OCI-LY1 (cell line): ENCODE results near the gene MUC3A.
A peak's percentile ranks its signal among the peaks of the same experiment; 100 is the strongest.

Experiments
- H2AFZ ChIP-seq: fragments of 200-600 bp; sonication (generic), shearing (Covaris generic); 2 replicates; pipeline ENCODE4 v1.6.0; 2014; ENCODE audit warnings: antibody characterized with exemption, mild to moderate bottlenecking, low read length
- H3F3A ChIP-seq: fragments of 200-600 bp; sonication (generic), shearing (Covaris generic); 2 replicates; pipeline ENCODE4 v1.6.0; 2014; ENCODE audit warnings: mild to moderate bottlenecking, antibody characterized with exemption, low read length, moderate library complexity; ENCODE audit not compliant: insufficient read depth
- H3K27ac ChIP-seq: fragments of 200-600 bp; sonication (generic); 2 replicates; pipeline ENCODE4 v1.5.1; 2014; ENCODE audit warnings: low read length, mixed run types, mild to moderate bottlenecking, low read depth; ENCODE audit not compliant: poor library complexity, severe bottlenecking
- H3K27me3 ChIP-seq: fragments of 200-600 bp; sonication (generic); 2 replicates; pipeline ENCODE4 v1.6.0; 2014; ENCODE audit warnings: antibody characterized with exemption, mild to moderate bottlenecking, low read length, moderate library complexity; ENCODE audit not compliant: insufficient read depth
- H3K36me3 ChIP-seq: fragments of 200-600 bp; sonication (generic); 2 replicates; pipeline ENCODE4 v1.6.1; 2014; ENCODE audit warnings: mild to moderate bottlenecking, antibody characterized with exemption, low read length, moderate library complexity, mixed read lengths; ENCODE audit not compliant: insufficient read depth
- H3K4me1 ChIP-seq: fragments of 200-600 bp; sonication (generic); 2 replicates; pipeline ENCODE4 v1.5.1; 2014; ENCODE audit warnings: mild to moderate bottlenecking, low read length, moderate library complexity; ENCODE audit not compliant: insufficient read depth, severe bottlenecking
- H3K4me2 ChIP-seq: fragments of 200-600 bp; sonication (generic), shearing (Covaris generic); 2 replicates; pipeline ENCODE4 v1.6.1; 2014; ENCODE audit warnings: low read length
- H3K4me3 ChIP-seq: fragments of 200-600 bp; sonication (generic); 2 replicates; pipeline ENCODE4 v1.5.1; 2014; ENCODE audit warnings: low read length, low read depth, mild to moderate bottlenecking, mixed read lengths; ENCODE audit not compliant: poor library complexity, severe bottlenecking
- H3K79me2 ChIP-seq: fragments of 200-600 bp; shearing (Covaris generic); 2 replicates; pipeline ENCODE4 v1.6.1; 2016; ENCODE audit warnings: mixed run types, low read length, mixed read lengths; ENCODE audit not compliant: insufficient read depth
- H3K9ac ChIP-seq: fragments of 200-600 bp; sonication (generic), shearing (Covaris generic); 2 replicates; pipeline ENCODE4 v1.6.1; 2014; ENCODE audit warnings: mild to moderate bottlenecking, low read length, mixed read lengths
- H3K9me2 ChIP-seq: fragments of 200-600 bp; sonication (generic), shearing (Covaris generic); 2 replicates; pipeline ENCODE4 v1.6.1; 2014; ENCODE audit warnings: low read depth, mild to moderate bottlenecking, low read length, mixed read lengths
- H3K9me3 ChIP-seq: fragments of 200-600 bp; shearing (Covaris generic); 2 replicates; pipeline ENCODE4 v1.6.1; 2014; ENCODE audit warnings: low read length, mixed read lengths
- H4K20me1 ChIP-seq: fragments of 200-600 bp; sonication (generic), shearing (Covaris generic); 2 replicates; pipeline ENCODE4 v1.6.0; 2016; ENCODE audit warnings: mild to moderate bottlenecking, low read length; ENCODE audit not compliant: insufficient read depth
- EZH2 ChIP-seq: fragments of 200-600 bp; sonication (generic), shearing (Covaris generic); IDR thresholded peaks from 2 replicates; pipeline ENCODE4 v1.8.0; 2017; ENCODE audit warnings: borderline replicate concordance, mixed run types, mild to moderate bottlenecking, antibody characterized with exemption, low read length, moderate library complexity, mixed read lengths
- TF ChIP-seq, protein P1 (sequence below): fragments of 200-600 bp; sonication (generic), shearing (Covaris generic); IDR thresholded peaks from 2 replicates; pipeline ENCODE4 v1.5.1; 2017; ENCODE audit warnings: mild to moderate bottlenecking, antibody characterized with exemption, low read length, moderate library complexity, mixed read lengths

Gene MUC3A

DNA sequence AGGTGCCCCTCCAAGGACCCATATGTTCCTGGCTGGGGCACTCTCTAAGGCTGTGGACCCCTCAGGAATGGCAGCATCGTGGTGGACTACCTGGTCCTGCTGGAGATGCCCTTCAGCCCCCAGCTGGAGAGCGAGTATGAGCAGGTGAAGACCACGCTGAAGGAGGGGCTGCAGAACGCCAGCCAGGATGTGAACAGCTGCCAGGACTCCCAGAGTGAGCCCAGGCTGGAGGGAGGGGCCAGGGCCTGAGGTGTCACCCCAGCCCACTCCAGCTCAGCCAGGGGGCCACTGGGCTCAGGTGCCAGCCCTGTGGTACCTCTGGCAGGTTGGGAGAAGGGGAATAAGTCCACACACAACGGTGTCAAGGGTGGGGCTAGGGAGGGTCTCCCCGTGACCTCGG lies 15.3 kb downstream of the MUC3A start:
- H3K9me2 ChIP-seq, result no peaks in the 10 kb centered on the region
- TF ChIP-seq, protein P1, sequence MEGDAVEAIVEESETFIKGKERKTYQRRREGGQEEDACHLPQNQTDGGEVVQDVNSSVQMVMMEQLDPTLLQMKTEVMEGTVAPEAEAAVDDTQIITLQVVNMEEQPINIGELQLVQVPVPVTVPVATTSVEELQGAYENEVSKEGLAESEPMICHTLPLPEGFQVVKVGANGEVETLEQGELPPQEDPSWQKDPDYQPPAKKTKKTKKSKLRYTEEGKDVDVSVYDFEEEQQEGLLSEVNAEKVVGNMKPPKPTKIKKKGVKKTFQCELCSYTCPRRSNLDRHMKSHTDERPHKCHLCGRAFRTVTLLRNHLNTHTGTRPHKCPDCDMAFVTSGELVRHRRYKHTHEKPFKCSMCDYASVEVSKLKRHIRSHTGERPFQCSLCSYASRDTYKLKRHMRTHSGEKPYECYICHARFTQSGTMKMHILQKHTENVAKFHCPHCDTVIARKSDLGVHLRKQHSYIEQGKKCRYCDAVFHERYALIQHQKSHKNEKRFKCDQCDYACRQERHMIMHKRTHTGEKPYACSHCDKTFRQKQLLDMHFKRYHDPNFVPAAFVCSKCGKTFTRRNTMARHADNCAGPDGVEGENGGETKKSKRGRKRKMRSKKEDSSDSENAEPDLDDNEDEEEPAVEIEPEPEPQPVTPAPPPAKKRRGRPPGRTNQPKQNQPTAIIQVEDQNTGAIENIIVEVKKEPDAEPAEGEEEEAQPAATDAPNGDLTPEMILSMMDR, result no peak
- no peak for TF ChIP-seq EZH2
- H3F3A ChIP-seq, result no peaks in the 10 kb centered on the region
- H3K4me2 ChIP-seq, result no peak overlapping the region
- peaks cover 7% of the 10 kb centered on the region; the same call in 1 of the 2 replicates for H3K27me3 ChIP-seq
- no peak overlapping the region for H3K27ac ChIP-seq
- H3K9ac ChIP-seq, result no peak overlapping the region
- no peaks in the 10 kb centered on the region for H3K9me3 ChIP-seq
- H3K4me3 ChIP-seq, result no peak overlapping the region
- no peaks in the 10 kb centered on the region for H3K79me2 ChIP-seq
- H3K4me1 ChIP-seq, result no peaks in the 10 kb centered on the region
- no peaks in the 10 kb centered on the region for H4K20me1 ChIP-seq
- no peaks in the 10 kb centered on the region for H3K36me3 ChIP-seq
- H2AFZ ChIP-seq, result no peak overlapping the region

- no peaks in the 10 kb centered on the region for H3K9me3 ChIP-seq
- no peaks in the 10 kb centered on the region for H3F3A ChIP-seq
- H3K9ac ChIP-seq, result no peak overlapping the region
- no peak for TF ChIP-seq EZH2
- TF ChIP-seq, protein P1, result no peak
- no peak overlapping the region for H3K4me3 ChIP-seq
- H3K9me2 ChIP-seq, result no peaks in the 10 kb centered on the region
- no peak overlapping the region for H3K4me2 ChIP-seq
- H3K4me1 ChIP-seq, result no peaks in the 10 kb centered on the region
- H3K27me3 ChIP-seq, result peaks cover 7% of the 10 kb centered on the region; the same call in 1 of the 2 replicates
- H4K20me1 ChIP-seq, result no peaks in the 10 kb centered on the region
- H2AFZ ChIP-seq, result no peak overlapping the region
- no peaks in the 10 kb centered on the region for H3K79me2 ChIP-seq
- H3K27ac ChIP-seq, result no peak overlapping the region
- H3K36me3 ChIP-seq, result no peaks in the 10 kb centered on the region
Observed at GRCh38 chr7:100965045-100965722, 15.8 kb downstream of the MUC3A start.

- H3K9me2 ChIP-seq, result no peaks in the 10 kb centered on the region
- TF ChIP-seq EZH2, result no peak
- TF ChIP-seq, protein P1, result peak; percentile 64
- peaks cover 3% of the 10 kb centered on the region; the same call in 1 of the 2 replicates for H3K27me3 ChIP-seq
- H3K4me1 ChIP-seq, result no peaks in the 10 kb centered on the region
- no peaks in the 10 kb centered on the region for H3F3A ChIP-seq
- H3K36me3 ChIP-seq, result no peaks in the 10 kb centered on the region
- H3K4me3 ChIP-seq, result no peak overlapping the region
- no peaks in the 10 kb centered on the region for H3K9me3 ChIP-seq
- H3K27ac ChIP-seq, result no peak overlapping the region
- H2AFZ ChIP-seq, result no peak overlapping the region
- H3K79me2 ChIP-seq, result no peaks in the 10 kb centered on the region
- H3K9ac ChIP-seq, result no peak overlapping the region
- H4K20me1 ChIP-seq, result no peaks in the 10 kb centered on the region
- no peak overlapping the region; the same call in 1 of the 2 replicates for H3K4me2 ChIP-seq
Observed at GRCh38 chr7:100965723-100966541, 16.6 kb downstream of the MUC3A start.
